GM12873 (cell line): Measurements from ENCODE around the gene PSMD7.

Experiments
- CTCF ChIP-seq: IDR thresholded peaks from 2 replicates; pipeline ENCODE4 v1.5.1; 2012; ENCODE audit warnings: low read depth, mild to moderate bottlenecking, moderate library complexity, low read length, control low read depth; ENCODE audit not compliant: insufficient read depth; ENCODE audit errors: missing control alignments

PSMD7 gene

GRCh38 chr16:74279805-74280204 is 16.8 kb upstream of the PSMD7 start:
- TF ChIP-seq CTCF = no peak

GRCh38 chr16:74280448-74280847 is 16.2 kb upstream of the PSMD7 start:
- TF ChIP-seq CTCF = no peak

- TF ChIP-seq CTCF = no peak
Observed at GRCh38 chr16:74281300-74281699, 15.3 kb upstream of the PSMD7 start.

GRCh38 chr16:74283716-74284115 is 12.9 kb upstream of the PSMD7 start:
- TF ChIP-seq CTCF = peak; percentile 15

- no peak for TF ChIP-seq CTCF
Observed at GRCh38 chr16:74288065-74288464, 8.5 kb upstream of the PSMD7 start.

- TF ChIP-seq CTCF = no peak
Observed at GRCh38 chr16:74290356-74290755, 6.3 kb upstream of the PSMD7 start.

- no peak for TF ChIP-seq CTCF
Observed at GRCh38 chr16:74291176-74291575, 5.4 kb upstream of the PSMD7 start.
